ENCODE measurements around the gene CBX2.
"Not testable (repeated sequence)": the region's sequence is repeated elsewhere in the genome, so short reads cannot be mapped to it uniquely, and the experiment has no call there.

CBX2 gene

GRCh38 chr17:79769570-79770506, 8.1 kb upstream of the CBX2 start:
- no peak for DNase-seq (ENCODE audit: low spot score)

GRCh38 chr17:79771276-79771675, 6.7 kb upstream of the CBX2 start:
- no peak for DNase-seq (ENCODE audit: low spot score)

GRCh38 chr17:79772726-79773125, 5.2 kb upstream of the CBX2 start:
- not testable (repeated sequence) for DNase-seq (ENCODE audit: low spot score)

- DNase-seq (ENCODE audit: low spot score), result no peak
Measured at GRCh38 chr17:79774561-79774975, 3.4 kb upstream of the CBX2 start.

- no peak for DNase-seq (ENCODE audit: low spot score)
Measured at GRCh38 chr17:79775632-79776031, 2.3 kb upstream of the CBX2 start.

GRCh38 chr17:79776376-79777119, 1.4 kb upstream of the CBX2 start:
- DNase-seq (ENCODE audit: low spot score), result no peak

GRCh38 chr17:79777120-79777893, 641 bp upstream of the CBX2 start:
- DNase-seq (ENCODE audit: low spot score), result peak; percentile 53

GRCh38 chr17:79778504-79779083, 646 bp downstream of the CBX2 start:
- DNase-seq (ENCODE audit: low spot score), result no peak

- no peak for DNase-seq (ENCODE audit: low spot score)
Measured at GRCh38 chr17:79779084-79779529, 1.2 kb downstream of the CBX2 start.

- no peak for DNase-seq (ENCODE audit: low spot score)
Measured at GRCh38 chr17:79779661-79780365, 1.9 kb downstream of the CBX2 start.

GRCh38 chr17:79781012-79781650, 3.2 kb downstream of the CBX2 start:
- DNase-seq (ENCODE audit: low spot score), result no peak

GRCh38 chr17:79781736-79782575, 4.0 kb downstream of the CBX2 start:
- DNase-seq (ENCODE audit: low spot score), result no peak

- DNase-seq (ENCODE audit: low spot score), result no peak
Measured at GRCh38 chr17:79783891-79784290, 5.9 kb downstream of the CBX2 start.

- DNase-seq (ENCODE audit: low spot score), result no peak
Measured at GRCh38 chr17:79784353-79785016, 6.5 kb downstream of the CBX2 start.

- no peak for DNase-seq (ENCODE audit: low spot score)
Measured at GRCh38 chr17:79785017-79785899, 7.3 kb downstream of the CBX2 start.

GRCh38 chr17:79785900-79786810, 8.2 kb downstream of the CBX2 start:
- DNase-seq (ENCODE audit: low spot score), result no peak
